ENCODE results near the gene OCA2.
A peak's percentile ranks its signal among the peaks of the same experiment; 100 is the strongest.
"Not testable (repeated sequence)": the region's sequence is repeated elsewhere in the genome, so short reads cannot be mapped to it uniquely, and the experiment has no call there.

The OCA2 gene

GRCh38 chr15:28098766-28099554 is at the start of gene OCA2:
Gene OCA2, minus strand, starts transcription at chr15:28099315. Its CDS starts 17,441 bp downstream, at chr15:28081874.
- peak; percentile 17 for DNase-seq (ENCODE audit: low read depth)

- no peak for DNase-seq (ENCODE audit: low read depth)
These were observed 48.7 kb upstream of the OCA2 start for GRCh38 chr15:28147801-28148200.

- DNase-seq (ENCODE audit: low read depth), result not testable (repeated sequence)
These were observed 46.3 kb upstream of the OCA2 start for GRCh38 chr15:28145419-28145818.

GRCh38 chr15:28140062-28140461 is 40.9 kb upstream of the OCA2 start:
- DNase-seq (ENCODE audit: low read depth), result no peak

- DNase-seq (ENCODE audit: low read depth), result not testable (repeated sequence)
These were observed 38.4 kb upstream of the OCA2 start for GRCh38 chr15:28137408-28138039.

GRCh38 chr15:28136236-28136904 is 37.3 kb upstream of the OCA2 start:
- not testable (repeated sequence) for DNase-seq (ENCODE audit: low read depth)

- DNase-seq (ENCODE audit: low read depth), result no peak
These were observed 34.2 kb upstream of the OCA2 start for GRCh38 chr15:28133281-28133680.

- peak; percentile 24 for DNase-seq (ENCODE audit: low read depth)
These were observed 33.6 kb upstream of the OCA2 start for GRCh38 chr15:28132524-28133275.

- no peak for DNase-seq (ENCODE audit: low read depth)
These were observed 32.8 kb upstream of the OCA2 start for GRCh38 chr15:28131946-28132345.

GRCh38 chr15:28131400-28131799 is 32.3 kb upstream of the OCA2 start:
- no peak for DNase-seq (ENCODE audit: low read depth)

GRCh38 chr15:28130651-28131050 is 31.5 kb upstream of the OCA2 start:
- DNase-seq (ENCODE audit: low read depth), result no peak

- no peak for DNase-seq (ENCODE audit: low read depth)
These were observed 30.2 kb upstream of the OCA2 start for GRCh38 chr15:28129231-28129848.

GRCh38 chr15:28128031-28128430 is 28.9 kb upstream of the OCA2 start:
- DNase-seq (ENCODE audit: low read depth), result no peak

GRCh38 chr15:28127036-28127435 is 27.9 kb upstream of the OCA2 start:
- DNase-seq (ENCODE audit: low read depth), result no peak

GRCh38 chr15:28125673-28126651 is 26.8 kb upstream of the OCA2 start:
- no peak for DNase-seq (ENCODE audit: low read depth)

GRCh38 chr15:28124841-28125240 is 25.7 kb upstream of the OCA2 start:
- no peak for DNase-seq (ENCODE audit: low read depth)

GRCh38 chr15:28123408-28124023 is 24.4 kb upstream of the OCA2 start:
- peak; percentile 28 for DNase-seq (ENCODE audit: low read depth)

GRCh38 chr15:28122038-28122949 is 23.2 kb upstream of the OCA2 start:
- no peak for DNase-seq (ENCODE audit: low read depth)

- not testable (repeated sequence) for DNase-seq (ENCODE audit: low read depth)
These were observed 22.5 kb upstream of the OCA2 start for GRCh38 chr15:28121577-28121976.
